Fibroblast of lung (primary cell): ENCODE results near the gene POLR2E.

Source experiments
- CTCF ChIP-seq, 2 donors: IDR thresholded peaks in 1 of 2; conservative IDR thresholded peaks in 1 of 2; 1 replicate in 1 of 2; 2 replicates in 1 of 2; pipeline ENCODE4 v1.5.1; 2011 to 2012; ENCODE audit warnings: low read length in 2 of 2, control low read depth in 1 of 2, inconsistent platforms in 1 of 2, low read depth in 1 of 2, mild to moderate bottlenecking in 1 of 2
- EZH2 ChIP-seq: IDR thresholded peaks from 2 replicates; pipeline ENCODE4 v1.5.1; 2012; ENCODE audit warnings: low read length, control low read depth, mild to moderate bottlenecking; ENCODE audit errors: missing control alignments

DNA sequence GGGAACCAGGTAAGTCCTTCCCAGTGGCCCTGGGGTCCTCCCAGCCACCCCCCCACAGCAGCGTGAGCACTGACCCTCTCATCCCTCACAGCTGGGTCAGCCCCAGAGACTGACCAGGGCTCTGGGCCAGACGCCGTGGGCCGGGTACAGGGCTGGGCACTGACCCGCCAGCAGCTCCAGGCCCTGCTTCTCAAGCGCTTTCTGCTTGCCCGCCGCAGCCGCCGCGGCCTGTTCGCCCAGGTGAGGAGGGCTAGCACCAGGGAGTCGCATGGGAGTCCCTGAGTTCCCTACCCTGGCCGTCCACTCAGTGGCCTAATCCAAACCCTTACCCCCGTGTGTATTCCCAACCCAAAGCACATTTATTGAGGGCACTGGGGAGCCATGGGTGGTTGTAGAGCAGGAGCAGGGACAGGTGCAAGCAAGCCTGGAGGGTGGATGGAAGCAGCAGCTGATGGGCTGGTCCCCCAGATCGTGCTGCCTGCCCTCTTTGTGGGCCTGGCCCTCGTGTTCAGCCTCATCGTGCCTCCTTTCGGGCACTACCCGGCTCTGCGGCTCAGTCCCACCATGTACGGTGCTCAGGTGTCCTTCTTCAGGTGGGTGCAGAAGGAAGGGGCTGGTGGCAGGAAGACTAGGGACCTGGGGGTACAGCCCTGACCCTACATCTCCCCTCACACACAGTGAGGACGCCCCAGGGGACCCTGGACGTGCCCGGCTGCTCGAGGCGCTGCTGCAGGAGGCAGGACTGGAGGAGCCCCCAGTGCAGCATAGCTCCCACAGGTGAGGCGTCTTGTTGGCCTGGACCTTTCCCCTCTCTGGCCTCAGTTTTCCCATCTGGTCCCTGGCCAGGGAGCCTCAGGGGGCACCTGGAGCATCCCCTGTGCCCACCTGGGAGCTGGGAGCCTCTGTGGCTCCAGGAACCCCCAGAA, 40.8 kb downstream of the POLR2E start:
- no peak for TF ChIP-seq CTCF (conservative IDR thresholded peaks at IDR 0.05 in 1 of 2, IDR thresholded peaks at IDR 0.05 in 1 of 2; ENCODE audit: low read depth in 1 of 2, low read length in 2 of 2)
- TF ChIP-seq EZH2, result no peak
